Mesendoderm (in vitro differentiated cells): ENCODE results near the gene AP2M1.
"Not testable (repeated sequence)": the region's sequence is repeated elsewhere in the genome, so short reads cannot be mapped to it uniquely, and the experiment has no call there.

Experiments
- DNase-seq: peaks from one replicate; pipeline ENCODE4 v3.0.0; 2013
- H2AK5ac ChIP-seq: 2 replicates; pipeline ENCODE4 v1.6.1; 2013; ENCODE audit warnings: low read length, inconsistent platforms
- H2BK120ac ChIP-seq: 2 replicates; pipeline ENCODE4 v1.6.1; 2013; ENCODE audit warnings: low read depth, mild to moderate bottlenecking, low read length, moderate library complexity, mixed read lengths
- H2BK15ac ChIP-seq: replicated peaks from 2 replicates; pipeline ENCODE4 v1.6.1; 2013; ENCODE audit warnings: low read depth, mild to moderate bottlenecking, moderate library complexity
- H2BK5ac ChIP-seq: 2 replicates; pipeline ENCODE4 v1.6.1; 2013; ENCODE audit warnings: low read length, inconsistent platforms
- H3K18ac ChIP-seq: 2 replicates; pipeline ENCODE4 v1.6.1; 2013; ENCODE audit warnings: mild to moderate bottlenecking, low read length, mixed read lengths
- H3K23ac ChIP-seq: one replicate; pipeline ENCODE4 v1.6.1; 2013; ENCODE audit warnings: low read length
- H3K27ac ChIP-seq: 2 replicates; pipeline ENCODE4 v1.5.1; 2013; ENCODE audit warnings: low read depth, mild to moderate bottlenecking, inconsistent platforms, low read length, moderate library complexity
- H3K27me3 ChIP-seq: 2 replicates; pipeline ENCODE4 v1.6.1; 2013; ENCODE audit warnings: low read length, control low read depth, mild to moderate bottlenecking, inconsistent platforms; ENCODE audit not compliant: insufficient read depth, poor library complexity
- H3K36me3 ChIP-seq: 2 replicates; pipeline ENCODE4 v1.6.1; 2013; ENCODE audit warnings: low read length, inconsistent platforms; ENCODE audit not compliant: control insufficient read depth, insufficient read depth
- H3K4ac ChIP-seq: one replicate; pipeline ENCODE4 v1.6.1; 2013; ENCODE audit warnings: low read depth, mild to moderate bottlenecking, low read length, moderate library complexity
- H3K4me1 ChIP-seq: 2 replicates; pipeline ENCODE4 v1.6.1; 2013; ENCODE audit warnings: low read depth, low read length, inconsistent platforms; ENCODE audit not compliant: control insufficient read depth
- H3K4me2 ChIP-seq: 2 replicates; pipeline ENCODE4 v1.6.1; 2013; ENCODE audit warnings: low read length
- H3K4me3 ChIP-seq: 2 replicates; pipeline ENCODE4 v1.5.1; 2013; ENCODE audit warnings: mild to moderate bottlenecking, low read length
- H3K56ac ChIP-seq: one replicate; pipeline ENCODE4 v1.6.1; 2013; ENCODE audit warnings: low read length
- H3K79me1 ChIP-seq: 2 replicates; pipeline ENCODE4 v1.6.1; 2013; ENCODE audit warnings: low read length, inconsistent platforms
- H3K79me2 ChIP-seq: 2 replicates; pipeline ENCODE4 v1.6.1; 2013; ENCODE audit warnings: mild to moderate bottlenecking, low read length; ENCODE audit not compliant: control insufficient read depth, insufficient read depth
- H3K9ac ChIP-seq: 2 replicates; pipeline ENCODE4 v1.6.1; 2013; ENCODE audit warnings: low read length, inconsistent platforms
- H4K5ac ChIP-seq: one replicate; pipeline ENCODE4 v1.6.1; 2013; ENCODE audit warnings: low read length
- H4K8ac ChIP-seq: one replicate; pipeline ENCODE4 v1.6.1; 2013; ENCODE audit warnings: low read depth, mild to moderate bottlenecking, control low read depth, low read length, moderate library complexity
- WGBS: extraction: QIAGEN DNeasy Blood & Tissue Kit; methylation state at CpG from one replicate; pipeline ENCODE4 v1.1.7; 2013; ENCODE audit warnings: low lambda C conversion rate, missing lambda C conversion rate; ENCODE audit not compliant: insufficient coverage; ENCODE audit errors: extremely low coverage; 5-methylcytosine and 5-hydroxymethylcytosine counted together

AP2M1 gene

DNA sequence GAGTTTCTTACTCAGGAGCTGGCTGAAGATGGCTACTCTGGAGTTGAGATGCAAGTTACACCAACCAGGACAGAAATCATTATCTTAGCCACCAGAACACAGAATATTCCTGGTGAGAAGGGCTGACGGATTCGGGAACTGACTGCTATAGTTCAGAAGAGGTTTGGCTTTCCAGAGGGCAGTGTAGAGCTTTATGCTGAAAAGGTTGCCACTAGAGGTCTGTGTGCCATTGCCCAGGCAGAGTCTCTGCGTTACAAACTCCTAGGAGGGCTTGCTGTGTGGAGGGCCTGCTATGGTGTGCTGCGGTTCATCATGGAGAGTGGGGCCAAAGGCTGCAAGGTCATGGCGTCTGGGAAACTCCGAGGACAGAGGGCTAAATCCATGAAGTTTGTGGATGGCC lies 24.9 kb upstream of the AP2M1 start:
- H3K27me3 ChIP-seq, H3K4me1 ChIP-seq, H2BK5ac ChIP-seq, H3K27ac ChIP-seq, H3K9ac ChIP-seq, H2BK15ac ChIP-seq, H3K36me3 ChIP-seq, H2BK120ac ChIP-seq, H4K8ac ChIP-seq, H2AK5ac ChIP-seq, H3K56ac ChIP-seq, H4K5ac ChIP-seq, H3K4me3 ChIP-seq, H3K23ac ChIP-seq, H3K4ac ChIP-seq, H3K18ac ChIP-seq, H3K4me2 ChIP-seq, H3K79me1 ChIP-seq, H3K79me2 ChIP-seq: not testable (repeated sequence)
- DNase-seq: peak; percentile 56
- no CpG with 5 or more reads among the region's 6 CpGs for WGBS

GRCh38 chr3:184154885-184155643 lies 19.6 kb upstream of the AP2M1 start, which contains the start of gene DVL3:
Gene DVL3 (plus strand): TSS chr3:184155377. CDS start chr3:184155636, 259 bp downstream.
- WGBS: no CpG with 5 or more reads among the region's 84 CpGs

GRCh38 chr3:184155644-184156521 lies 18.8 kb upstream of the AP2M1 start:
- no CpG with 5 or more reads among the region's 47 CpGs for WGBS
- peak overlapping the region; percentile 74 for H3K4ac ChIP-seq
- peak overlapping the region; percentile 80 for H2BK5ac ChIP-seq

More at GRCh38 chr3:184154885-184155643, 19.6 kb upstream of the AP2M1 start, which contains the start of gene DVL3:
- Histone ChIP-seq H3K18ac (peak within 1 kb of the TSS; percentile 92), H2BK120ac (no peak within 1 kb of the TSS), H3K56ac (peak within 1 kb of the TSS; percentile 99), H3K36me3 (no peaks in the 10 kb centered on the region), H3K23ac (peak within 1 kb of the TSS; percentile 29), H3K27me3 (no peaks in the 10 kb centered on the region), H4K5ac (no peak within 1 kb of the TSS), H4K8ac (no peak within 1 kb of the TSS), H3K4me2 (peak within 1 kb of the TSS; percentile 88), H3K79me2 (peaks cover 30% of the 10 kb centered on the region), H3K9ac (peak within 1 kb of the TSS; percentile 97), H2BK15ac (no peak within 1 kb of the TSS), H3K79me1 (peaks cover 5% of the 10 kb centered on the region), H2AK5ac (no peak within 1 kb of the TSS), H3K4me1 (no peaks in the 10 kb centered on the region), H3K4me3 (peak within 1 kb of the TSS; percentile 97), H3K4ac (peak within 1 kb of the TSS; percentile 74), H2BK5ac (peak within 1 kb of the TSS; percentile 80), H3K27ac (peak within 1 kb of the TSS; percentile 96)
- peak; percentile 77 for DNase-seq

GRCh38 chr3:184156522-184156955 lies 18.1 kb upstream of the AP2M1 start:
- H3K9ac ChIP-seq: peak overlapping the region; percentile 97
- peaks cover 41% of the 10 kb centered on the region for H3K79me2 ChIP-seq
- peaks cover 9% of the 10 kb centered on the region for H3K79me1 ChIP-seq
- H3K27ac ChIP-seq: peak overlapping the region; percentile 96
- H3K4me1 ChIP-seq: no peaks in the 10 kb centered on the region
- no peak overlapping the region for H4K5ac ChIP-seq
- H2BK120ac ChIP-seq: no peak overlapping the region
- no CpG with 5 or more reads among the region's 6 CpGs for WGBS
- peak overlapping the region; percentile 97 for H3K4me3 ChIP-seq
- no peak overlapping the region for H2BK15ac ChIP-seq
- peak; percentile 35 for DNase-seq
- H4K8ac ChIP-seq: no peak overlapping the region
- no peak overlapping the region for H3K4ac ChIP-seq
- H3K23ac ChIP-seq: no peak overlapping the region
- peak overlapping the region; percentile 99 for H3K56ac ChIP-seq
- no peaks in the 10 kb centered on the region for H3K27me3 ChIP-seq
- H3K18ac ChIP-seq: peak overlapping the region; percentile 20
- no peak overlapping the region for H2AK5ac ChIP-seq
- H3K36me3 ChIP-seq: no peaks in the 10 kb centered on the region
- peak overlapping the region; percentile 58 for H2BK5ac ChIP-seq
- H3K4me2 ChIP-seq: peak overlapping the region; percentile 88

More at GRCh38 chr3:184155644-184156521, 18.8 kb upstream of the AP2M1 start:
- H4K5ac ChIP-seq: no peak overlapping the region
- H3K36me3 ChIP-seq: no peaks in the 10 kb centered on the region
- peak overlapping the region; percentile 96 for H3K27ac ChIP-seq
- peaks cover 9% of the 10 kb centered on the region for H3K79me1 ChIP-seq
- DNase-seq: peak; percentile 61
- H3K56ac ChIP-seq: peak overlapping the region; percentile 99
- H3K4me3 ChIP-seq: peak overlapping the region; percentile 97
- H4K8ac ChIP-seq: no peak overlapping the region
- peak overlapping the region; percentile 92 for H3K18ac ChIP-seq
- H3K27me3 ChIP-seq: no peaks in the 10 kb centered on the region
- peak overlapping the region; percentile 97 for H3K9ac ChIP-seq
- H2BK120ac ChIP-seq: no peak overlapping the region
- H2AK5ac ChIP-seq: no peak overlapping the region
- H3K23ac ChIP-seq: peak overlapping the region; percentile 29
- no peak overlapping the region for H2BK15ac ChIP-seq
- no peaks in the 10 kb centered on the region for H3K4me1 ChIP-seq
- peak overlapping the region; percentile 88 for H3K4me2 ChIP-seq
- peaks cover 39% of the 10 kb centered on the region for H3K79me2 ChIP-seq

DNA sequence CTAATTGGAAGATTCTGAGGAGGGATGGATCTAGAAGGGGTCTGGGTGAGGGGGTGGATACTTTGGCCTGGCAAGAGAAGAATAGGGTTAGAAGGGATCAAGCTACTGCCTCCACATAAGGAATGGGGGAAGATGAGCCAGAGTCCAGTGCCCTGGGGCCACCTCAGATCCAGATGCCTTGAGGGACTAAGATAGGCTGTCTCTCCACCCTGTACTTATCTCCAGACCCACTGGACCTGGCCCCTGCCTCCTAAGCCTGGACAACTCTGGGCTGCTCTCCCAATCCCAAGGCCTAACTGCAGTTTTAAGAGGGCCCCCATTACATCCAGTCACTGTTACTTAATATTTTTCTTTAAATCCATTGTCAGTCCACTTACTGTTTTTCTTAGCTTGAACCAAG lies 17.4 kb upstream of the AP2M1 start:
- H4K5ac ChIP-seq: no peak overlapping the region
- no peak overlapping the region for H2BK5ac ChIP-seq
- no peaks in the 10 kb centered on the region for H3K4me1 ChIP-seq
- no peak overlapping the region for H2BK15ac ChIP-seq
- H3K9ac ChIP-seq: peak overlapping the region; percentile 97
- no peak overlapping the region for H3K18ac ChIP-seq
- H3K56ac ChIP-seq: peak overlapping the region; percentile 99
- no peak overlapping the region for H2AK5ac ChIP-seq
- H2BK120ac ChIP-seq: no peak overlapping the region
- peaks cover 44% of the 10 kb centered on the region for H3K79me2 ChIP-seq
- no peak overlapping the region for H3K4ac ChIP-seq
- peak overlapping the region; percentile 88 for H3K4me2 ChIP-seq
- H3K27me3 ChIP-seq: no peaks in the 10 kb centered on the region
- peak overlapping the region; percentile 97 for H3K4me3 ChIP-seq
- H3K79me1 ChIP-seq: peaks cover 9% of the 10 kb centered on the region
- no peaks in the 10 kb centered on the region for H3K36me3 ChIP-seq
- H4K8ac ChIP-seq: no peak overlapping the region
- peak overlapping the region; percentile 96 for H3K27ac ChIP-seq
- DNase-seq: no peak
- no peak overlapping the region for H3K23ac ChIP-seq
